Keratinocyte (primary cell): ENCODE data around the gene DUSP10. TPM values are rescaled to one million over a fixed set of nuclear protein-coding genes. Genes with fewer than 3 reads are reported as not detected.

ENCODE experiments used
- DNase-seq: peaks from one replicate; pipeline ENCODE4 v3.0.0-alpha.2; 2011; ENCODE audit warnings: low read depth, missing footprints, low spot score
- FAIRE-seq: peaks from 2 replicates; lab custom pipeline; 2011; peaks lifted over from hg19 to GRCh38; lab: Jason Lieb, UNC
- H2AFZ ChIP-seq: 2 replicates; pipeline ENCODE4 v1.6.0; 2012; ENCODE audit warnings: low read length, control low read depth, inconsistent platforms; ENCODE audit not compliant: control insufficient read depth
- H3K27ac ChIP-seq: 2 replicates; pipeline ENCODE4 v1.5.1; 2011; ENCODE audit warnings: low read length; ENCODE audit not compliant: control insufficient read depth, insufficient read depth
- H3K27me3 ChIP-seq: 3 replicates; pipeline ENCODE4 v1.6.0; 2011; ENCODE audit warnings: low read length; ENCODE audit not compliant: control insufficient read depth, insufficient read depth; ENCODE audit errors: extremely low read depth
- H3K36me3 ChIP-seq, 2 experiments: 2 replicates in 1 of 2; 3 replicates in 1 of 2; pipeline ENCODE4 v1.5.1; 2011; ENCODE audit warnings: low read length in 2 of 2, mild to moderate bottlenecking in 1 of 2; ENCODE audit not compliant: control insufficient read depth in 2 of 2, insufficient read depth in 2 of 2; ENCODE audit errors: extremely low read depth in 1 of 2
- H3K4me1 ChIP-seq: 3 replicates; pipeline ENCODE4 v1.5.1; 2011; ENCODE audit warnings: low read length; ENCODE audit not compliant: control insufficient read depth, insufficient read depth; ENCODE audit errors: extremely low read depth
- H3K4me2 ChIP-seq: 3 replicates; pipeline ENCODE4 v1.6.0; 2011; ENCODE audit warnings: low read depth, low read length; ENCODE audit not compliant: control insufficient read depth, insufficient read depth; ENCODE audit errors: extremely low read depth
- H3K4me3 ChIP-seq, 3 experiments: fragments of 200-600 bp in 1 of 3; sonication (generic) in 1 of 3; 2 replicates in 2 of 3; 3 replicates in 1 of 3; pipeline ENCODE4 v1.5.1; 2011 to 2016; ENCODE audit warnings: low read length in 3 of 3, mild to moderate bottlenecking in 3 of 3, control low read depth in 2 of 3, inconsistent platforms in 1 of 3, low read depth in 1 of 3, mixed read lengths in 1 of 3, mixed run types in 1 of 3, moderate library complexity in 1 of 3; ENCODE audit not compliant: control insufficient read depth in 2 of 3, insufficient read depth in 2 of 3; ENCODE audit errors: extremely low read depth in 1 of 3
- H3K79me2 ChIP-seq: 2 replicates; pipeline ENCODE4 v1.6.0; 2012; ENCODE audit warnings: low read length; ENCODE audit not compliant: control insufficient read depth, insufficient read depth
- H3K9ac ChIP-seq: 3 replicates; pipeline ENCODE4 v1.6.0; 2011; ENCODE audit warnings: low read length; ENCODE audit not compliant: control insufficient read depth, insufficient read depth; ENCODE audit errors: extremely low read depth
- H3K9me1 ChIP-seq: 3 replicates; pipeline ENCODE4 v1.6.0; 2011; ENCODE audit warnings: low read length; ENCODE audit not compliant: control insufficient read depth, insufficient read depth; ENCODE audit errors: extremely low read depth
- H3K9me3 ChIP-seq: 2 replicates; pipeline ENCODE4 v1.5.1; 2012; ENCODE audit warnings: low read depth, low read length; ENCODE audit not compliant: control insufficient read depth
- H4K20me1 ChIP-seq: 3 replicates; pipeline ENCODE4 v1.6.0; 2011; ENCODE audit warnings: low read length; ENCODE audit not compliant: control insufficient read depth, insufficient read depth; ENCODE audit errors: extremely low read depth
- EZH2 ChIP-seq: IDR thresholded peaks from one replicate; pipeline ENCODE4 v1.6.1; 2012; ENCODE audit warnings: inconsistent platforms, mild to moderate bottlenecking, low read length, moderate library complexity
- dilution Hi-C: fragments of 300-500 bp; cut with MboI; formaldehyde crosslinking; loops from one replicate; pipeline ENCODE4 v1.7.0; 2020; ENCODE audit warnings: low sequenced_read_pairs; ENCODE audit not compliant: extremely low pct_ligation_motif_present
- polyA plus RNA-seq, 5 experiments: library from polyadenylated mRNA; depleted of rRNA in 3 of 5; stranded (reverse) in 3 of 5; stranded (forward) in 1 of 5; unstranded in 1 of 5; fragments of >200 nt; gene quantifications; 1 replicate in 1 of 5; 2 replicates in 3 of 5; 3 replicates in 1 of 5; pipeline versions ENCODE4 v1.2.1 to v1.2.3, GENCODE V29; 2011 to 2012; ENCODE audit warnings: missing spikeins in 2 of 5, low read depth in 1 of 5, low replicate concordance in 1 of 5
- TF ChIP-seq, protein P1 (sequence below), 3 experiments: IDR thresholded peaks in 1 of 3; conservative IDR thresholded peaks in 1 of 3; optimal IDR thresholded peaks in 1 of 3; 2 replicates in 2 of 3; 3 replicates in 1 of 3; pipeline versions ENCODE3 to v1.5.1; 2011; ENCODE audit warnings: low read length in 3 of 3, mild to moderate bottlenecking in 3 of 3, moderate library complexity in 2 of 3, control low read depth in 1 of 3, inconsistent platforms in 1 of 3; ENCODE audit not compliant: insufficient read depth in 2 of 3; ENCODE audit errors: extremely low read depth in 1 of 3

DUSP10 gene
- polyA plus RNA-seq, 1 donor (not counting 4 experiments of a cell fraction or from before 2014, with no cell fraction given) = 15.1 TPM

- TF ChIP-seq EZH2 = no peak
- TF ChIP-seq, protein P1, sequence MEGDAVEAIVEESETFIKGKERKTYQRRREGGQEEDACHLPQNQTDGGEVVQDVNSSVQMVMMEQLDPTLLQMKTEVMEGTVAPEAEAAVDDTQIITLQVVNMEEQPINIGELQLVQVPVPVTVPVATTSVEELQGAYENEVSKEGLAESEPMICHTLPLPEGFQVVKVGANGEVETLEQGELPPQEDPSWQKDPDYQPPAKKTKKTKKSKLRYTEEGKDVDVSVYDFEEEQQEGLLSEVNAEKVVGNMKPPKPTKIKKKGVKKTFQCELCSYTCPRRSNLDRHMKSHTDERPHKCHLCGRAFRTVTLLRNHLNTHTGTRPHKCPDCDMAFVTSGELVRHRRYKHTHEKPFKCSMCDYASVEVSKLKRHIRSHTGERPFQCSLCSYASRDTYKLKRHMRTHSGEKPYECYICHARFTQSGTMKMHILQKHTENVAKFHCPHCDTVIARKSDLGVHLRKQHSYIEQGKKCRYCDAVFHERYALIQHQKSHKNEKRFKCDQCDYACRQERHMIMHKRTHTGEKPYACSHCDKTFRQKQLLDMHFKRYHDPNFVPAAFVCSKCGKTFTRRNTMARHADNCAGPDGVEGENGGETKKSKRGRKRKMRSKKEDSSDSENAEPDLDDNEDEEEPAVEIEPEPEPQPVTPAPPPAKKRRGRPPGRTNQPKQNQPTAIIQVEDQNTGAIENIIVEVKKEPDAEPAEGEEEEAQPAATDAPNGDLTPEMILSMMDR (optimal IDR thresholded peaks at IDR 0.05 in 1 of 3, IDR thresholded peaks at IDR 0.05 in 1 of 3, conservative IDR thresholded peaks at IDR 0.05 in 1 of 3; ENCODE audit: extremely low read depth in 1 of 3, insufficient read depth in 2 of 3, low read length in 3 of 3) = no peak
- no peak overlapping the region for H3K4me3 ChIP-seq
- H3K9me3 ChIP-seq = no peaks in the 10 kb centered on the region
- no peaks in the 10 kb centered on the region for H3K9me1 ChIP-seq
- DNase-seq (no peak), FAIRE-seq (no peak)
- no peak overlapping the region for H3K9ac ChIP-seq
- H2AFZ ChIP-seq = no peak overlapping the region
- peaks cover 15% of the 10 kb centered on the region for H3K79me2 ChIP-seq
- no peaks in the 10 kb centered on the region for H3K27me3 ChIP-seq
- H4K20me1 ChIP-seq = no peaks in the 10 kb centered on the region
- dilution Hi-C loops = no loop called here
- H3K27ac ChIP-seq = no peak overlapping the region
- peaks cover 22% of the 10 kb centered on the region for H3K4me1 ChIP-seq
- peaks cover 0 to 1% of the 10 kb centered on the region in 2 experiments for H3K36me3 ChIP-seq
- H3K4me2 ChIP-seq = no peak overlapping the region
Observed at GRCh38 chr1:221729771-221730330, 12.0 kb downstream of the DUSP10 start.

DNA sequence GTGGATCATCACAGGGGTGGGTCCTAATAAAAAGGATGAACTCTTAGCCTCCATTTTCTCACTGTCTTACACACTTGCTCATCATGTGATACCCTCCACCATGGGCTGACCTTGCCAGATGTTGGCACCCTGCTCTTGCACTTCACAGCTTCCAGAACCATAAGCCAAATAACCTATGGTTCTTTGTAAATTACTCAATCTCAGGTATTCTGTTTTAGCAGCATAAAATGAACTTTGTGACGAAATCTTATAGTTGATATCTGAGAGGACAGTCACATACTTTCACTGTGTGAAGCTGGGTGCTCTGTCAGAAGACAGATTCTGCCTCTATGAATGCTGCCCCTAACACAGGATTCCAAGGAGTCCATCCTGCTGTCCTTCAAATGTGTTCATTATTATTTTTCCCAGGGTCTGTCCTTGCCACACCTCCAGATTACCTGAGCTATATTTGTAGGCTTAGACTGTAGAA, 13.8 kb downstream of the DUSP10 start:
- no peaks in the 10 kb centered on the region for H3K27me3 ChIP-seq
- no peak overlapping the region for H3K27ac ChIP-seq
- FAIRE-seq (peak; percentile 32), DNase-seq (no peak)
- no peak overlapping the region for H3K4me3 ChIP-seq
- H3K36me3 ChIP-seq = peaks cover 0 to 1% of the 10 kb centered on the region in 2 experiments
- dilution Hi-C loops = no loop called here
- peaks cover 6% of the 10 kb centered on the region for H3K9me3 ChIP-seq
- TF ChIP-seq, protein P1 (optimal IDR thresholded peaks at IDR 0.05 in 1 of 3, IDR thresholded peaks at IDR 0.05 in 1 of 3, conservative IDR thresholded peaks at IDR 0.05 in 1 of 3; ENCODE audit: extremely low read depth in 1 of 3, insufficient read depth in 2 of 3, low read length in 3 of 3) = no peak
- TF ChIP-seq EZH2 = no peak
- H3K9ac ChIP-seq = no peak overlapping the region
- no peaks in the 10 kb centered on the region for H3K9me1 ChIP-seq
- peaks cover 11% of the 10 kb centered on the region for H3K79me2 ChIP-seq
- peaks cover 25% of the 10 kb centered on the region for H3K4me1 ChIP-seq
- H4K20me1 ChIP-seq = no peaks in the 10 kb centered on the region
- H2AFZ ChIP-seq = no peak overlapping the region
- no peak overlapping the region for H3K4me2 ChIP-seq
